IMR-90 (cell line): ENCODE data around the gene ATP6V1F.

Source experiments
- CHD1 ChIP-seq: IDR thresholded peaks from 2 replicates; pipeline ENCODE4 v1.6.1; 2012; ENCODE audit warnings: low read depth, low read length, improper control_type of control experiment
- FOS ChIP-seq: fragments of 150-350 bp; IDR thresholded peaks from 2 replicates; pipeline ENCODE4 v1.6.1; 2016; ENCODE audit warnings: low read depth, low read length
- MAFK ChIP-seq: IDR thresholded peaks from 2 replicates; pipeline ENCODE4 v1.6.1; 2012; ENCODE audit warnings: low read depth, low read length, improper control_type of control experiment
- POLR2A ChIP-seq: IDR thresholded peaks from 2 replicates; pipeline ENCODE4 v1.6.1; 2012; ENCODE audit warnings: mild to moderate bottlenecking, low read depth, low read length
- RAD21 ChIP-seq: IDR thresholded peaks from 2 replicates; pipeline ENCODE4 v1.6.1; 2012; ENCODE audit warnings: low read length, improper control_type of control experiment
- RCOR1 ChIP-seq: IDR thresholded peaks from 2 replicates; pipeline ENCODE4 v1.6.1; 2012; ENCODE audit warnings: mild to moderate bottlenecking, low read length, improper control_type of control experiment; ENCODE audit not compliant: insufficient replicate concordance
- RFX5 ChIP-seq: IDR thresholded peaks from 2 replicates; pipeline ENCODE4 v1.8.0; 2012; ENCODE audit warnings: low read depth, mild to moderate bottlenecking, low read length, moderate library complexity
- SMC3 ChIP-seq: fragments of 150-350 bp; IDR thresholded peaks from 2 replicates; pipeline ENCODE4 v1.6.1; 2016; ENCODE audit warnings: low read depth, mild to moderate bottlenecking, antibody characterized with exemption, low read length, moderate library complexity
- TF ChIP-seq, protein P1 (sequence below): conservative IDR thresholded peaks from 2 replicates; pipeline ENCODE4 v1.5.1; 2012; ENCODE audit warnings: mild to moderate bottlenecking, low read depth, low read length, improper control_type of control experiment
- TF ChIP-seq, protein P2 (sequence below): fragments of 150-350 bp; IDR thresholded peaks from 2 replicates; pipeline ENCODE4 v1.6.1; 2016; ENCODE audit warnings: low read depth, mild to moderate bottlenecking, low read length, moderate library complexity, borderline replicate concordance

DNA sequence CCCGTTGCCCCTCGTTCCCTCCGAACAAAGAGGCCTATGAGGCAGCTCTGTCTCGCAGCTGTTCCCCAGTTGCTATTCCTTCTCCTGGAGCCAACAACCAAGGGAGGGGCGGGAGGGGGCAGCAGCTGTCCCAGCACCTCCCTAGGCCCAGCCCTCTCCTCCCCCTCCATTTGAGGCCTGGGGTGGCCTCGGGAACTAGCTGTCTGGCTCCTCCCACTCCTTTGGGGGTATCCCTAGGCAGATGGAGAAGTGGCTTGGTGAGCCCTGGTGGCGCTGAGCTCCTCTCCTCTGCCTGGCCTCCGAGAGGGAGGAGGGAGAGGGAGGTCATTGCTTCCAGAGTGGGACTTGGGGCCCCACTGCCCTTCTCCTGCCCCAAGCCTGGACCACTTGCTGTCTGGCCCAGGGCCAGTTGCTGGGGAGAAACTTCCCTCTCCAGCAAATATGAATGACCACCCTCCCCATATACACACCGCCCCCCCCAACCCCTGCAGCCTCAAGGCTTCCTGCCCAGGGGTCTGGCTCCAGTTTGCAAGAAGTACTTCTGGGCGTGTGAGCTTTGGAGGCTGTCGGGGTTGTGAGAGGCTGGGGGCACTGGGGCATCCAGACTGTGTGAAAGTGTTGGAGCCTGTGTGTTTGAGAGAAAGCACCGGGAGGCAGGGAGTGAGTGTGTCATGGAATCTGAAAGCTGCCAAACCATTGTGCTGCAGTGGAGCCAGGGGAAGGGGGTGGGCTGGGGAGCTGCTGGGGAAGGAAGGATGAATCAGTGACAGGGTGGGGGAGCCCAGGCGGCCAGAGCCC lies 29.3 kb upstream of the ATP6V1F start:
- TF ChIP-seq MAFK (no peak), POLR2A (no peak), RCOR1 (no peak), SMC3 (no peak), RAD21 (0 out of 2 replicates have a peak, but pooled peaks have one; percentile 6), FOS (no peak), CHD1 (no peak), RFX5 (no peak)
- TF ChIP-seq, protein P1, sequence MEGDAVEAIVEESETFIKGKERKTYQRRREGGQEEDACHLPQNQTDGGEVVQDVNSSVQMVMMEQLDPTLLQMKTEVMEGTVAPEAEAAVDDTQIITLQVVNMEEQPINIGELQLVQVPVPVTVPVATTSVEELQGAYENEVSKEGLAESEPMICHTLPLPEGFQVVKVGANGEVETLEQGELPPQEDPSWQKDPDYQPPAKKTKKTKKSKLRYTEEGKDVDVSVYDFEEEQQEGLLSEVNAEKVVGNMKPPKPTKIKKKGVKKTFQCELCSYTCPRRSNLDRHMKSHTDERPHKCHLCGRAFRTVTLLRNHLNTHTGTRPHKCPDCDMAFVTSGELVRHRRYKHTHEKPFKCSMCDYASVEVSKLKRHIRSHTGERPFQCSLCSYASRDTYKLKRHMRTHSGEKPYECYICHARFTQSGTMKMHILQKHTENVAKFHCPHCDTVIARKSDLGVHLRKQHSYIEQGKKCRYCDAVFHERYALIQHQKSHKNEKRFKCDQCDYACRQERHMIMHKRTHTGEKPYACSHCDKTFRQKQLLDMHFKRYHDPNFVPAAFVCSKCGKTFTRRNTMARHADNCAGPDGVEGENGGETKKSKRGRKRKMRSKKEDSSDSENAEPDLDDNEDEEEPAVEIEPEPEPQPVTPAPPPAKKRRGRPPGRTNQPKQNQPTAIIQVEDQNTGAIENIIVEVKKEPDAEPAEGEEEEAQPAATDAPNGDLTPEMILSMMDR = no peak
- TF ChIP-seq, protein P2, sequence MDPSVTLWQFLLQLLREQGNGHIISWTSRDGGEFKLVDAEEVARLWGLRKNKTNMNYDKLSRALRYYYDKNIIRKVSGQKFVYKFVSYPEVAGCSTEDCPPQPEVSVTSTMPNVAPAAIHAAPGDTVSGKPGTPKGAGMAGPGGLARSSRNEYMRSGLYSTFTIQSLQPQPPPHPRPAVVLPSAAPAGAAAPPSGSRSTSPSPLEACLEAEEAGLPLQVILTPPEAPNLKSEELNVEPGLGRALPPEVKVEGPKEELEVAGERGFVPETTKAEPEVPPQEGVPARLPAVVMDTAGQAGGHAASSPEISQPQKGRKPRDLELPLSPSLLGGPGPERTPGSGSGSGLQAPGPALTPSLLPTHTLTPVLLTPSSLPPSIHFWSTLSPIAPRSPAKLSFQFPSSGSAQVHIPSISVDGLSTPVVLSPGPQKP = no peak
